HG03025 (cell line): Measurements from ENCODE around the gene GALR3.

Experiments used
- ATAC-seq: cut with Tn5 transposase; IDR thresholded peaks from one replicate; pipeline ENCODE4 v1.9.1; 2021; ENCODE audit warnings: mild to moderate bottlenecking, moderate library complexity; ENCODE audit not compliant: unreplicated experiment, low FRiP score

The GALR3 gene

GRCh38 chr22:37802310-37803194 is 20.6 kb upstream of the GALR3 start:
- ATAC-seq, result no peak

- ATAC-seq, result no peak
Measured at GRCh38 chr22:37803195-37803638, 20.0 kb upstream of the GALR3 start.

DNA sequence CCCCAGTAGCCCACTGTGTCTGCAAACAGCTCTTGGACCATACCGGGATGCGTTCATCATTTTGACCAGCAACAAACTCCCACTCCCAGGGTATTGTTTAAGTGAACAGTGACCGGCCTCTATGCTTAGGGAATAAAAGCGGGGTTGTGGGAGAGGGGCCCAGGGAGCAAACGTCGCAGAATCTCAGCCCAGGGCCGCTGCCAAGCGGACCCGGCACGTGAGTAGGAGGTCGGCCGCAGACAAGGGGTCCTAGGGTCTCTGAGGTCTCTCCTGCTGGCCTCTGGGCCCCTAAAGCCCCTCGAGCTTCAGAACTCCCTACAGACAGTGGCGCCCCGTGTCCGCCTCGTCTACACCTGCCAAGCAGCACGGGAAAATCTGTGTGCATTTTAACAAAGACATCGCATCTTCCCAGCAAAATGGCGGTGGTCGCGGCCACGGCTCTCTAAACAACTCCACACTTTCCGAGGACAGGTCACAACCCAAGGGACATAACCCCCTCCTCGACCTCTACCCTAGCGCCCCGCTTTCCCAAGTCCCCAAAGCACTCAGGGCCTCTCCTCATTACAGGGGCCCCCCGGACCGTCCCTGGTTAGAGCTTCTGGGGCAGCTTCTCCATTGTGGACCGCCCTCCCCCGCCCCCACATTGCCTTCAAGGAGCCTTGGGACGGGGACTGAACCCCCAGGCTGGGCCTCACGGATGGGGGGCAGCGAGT is 19.4 kb upstream of the GALR3 start:
- no peak for ATAC-seq

DNA sequence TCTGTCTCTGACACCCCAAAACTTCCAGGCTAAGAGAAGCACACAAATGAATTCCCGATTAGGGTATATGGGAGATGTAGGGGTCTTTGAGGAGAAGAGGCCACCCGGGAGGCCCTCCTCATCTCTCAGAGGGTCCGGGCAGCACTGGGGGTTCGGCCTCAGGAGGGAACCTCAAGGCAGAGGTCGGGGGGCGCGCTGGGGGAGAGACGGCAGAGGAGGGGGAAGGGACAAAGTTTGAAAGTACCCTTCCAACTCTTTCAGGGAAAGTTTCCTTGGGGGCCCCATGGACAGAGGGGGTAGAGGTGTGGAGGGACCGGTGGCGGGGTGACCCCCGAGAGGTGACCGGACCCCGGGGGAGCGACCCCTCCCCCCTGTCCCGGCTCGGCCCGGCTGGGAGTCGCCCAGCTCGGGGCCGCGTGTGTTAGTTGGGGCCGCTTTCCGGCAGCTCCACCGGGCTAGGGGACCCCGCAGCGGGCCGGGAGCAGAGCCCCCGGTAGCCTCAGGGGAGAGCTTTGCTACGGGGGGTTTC is 18.8 kb upstream of the GALR3 start:
- no peak for ATAC-seq

- ATAC-seq, result no peak
Measured at GRCh38 chr22:37804881-37805809, 18.0 kb upstream of the GALR3 start.

DNA sequence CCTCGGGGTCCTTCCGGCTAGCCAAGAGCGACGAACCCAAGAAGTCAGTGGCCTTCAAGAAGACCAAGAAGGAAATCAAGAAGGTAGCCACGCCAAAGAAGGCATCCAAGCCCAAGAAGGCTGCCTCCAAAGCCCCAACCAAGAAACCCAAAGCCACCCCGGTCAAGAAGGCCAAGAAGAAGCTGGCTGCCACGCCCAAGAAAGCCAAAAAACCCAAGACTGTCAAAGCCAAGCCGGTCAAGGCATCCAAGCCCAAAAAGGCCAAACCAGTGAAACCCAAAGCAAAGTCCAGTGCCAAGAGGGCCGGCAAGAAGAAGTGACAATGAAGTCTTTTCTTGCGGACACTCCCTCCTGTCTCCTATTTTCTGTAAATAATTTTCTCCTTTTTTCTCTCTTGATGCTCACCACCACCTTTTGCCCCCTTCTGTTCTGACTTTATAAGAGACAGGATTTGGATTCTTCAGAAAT is 17.3 kb upstream of the GALR3 start:
- no peak for ATAC-seq

GRCh38 chr22:37806409-37807333 is 16.5 kb upstream of the GALR3 start:
- ATAC-seq, result no peak

DNA sequence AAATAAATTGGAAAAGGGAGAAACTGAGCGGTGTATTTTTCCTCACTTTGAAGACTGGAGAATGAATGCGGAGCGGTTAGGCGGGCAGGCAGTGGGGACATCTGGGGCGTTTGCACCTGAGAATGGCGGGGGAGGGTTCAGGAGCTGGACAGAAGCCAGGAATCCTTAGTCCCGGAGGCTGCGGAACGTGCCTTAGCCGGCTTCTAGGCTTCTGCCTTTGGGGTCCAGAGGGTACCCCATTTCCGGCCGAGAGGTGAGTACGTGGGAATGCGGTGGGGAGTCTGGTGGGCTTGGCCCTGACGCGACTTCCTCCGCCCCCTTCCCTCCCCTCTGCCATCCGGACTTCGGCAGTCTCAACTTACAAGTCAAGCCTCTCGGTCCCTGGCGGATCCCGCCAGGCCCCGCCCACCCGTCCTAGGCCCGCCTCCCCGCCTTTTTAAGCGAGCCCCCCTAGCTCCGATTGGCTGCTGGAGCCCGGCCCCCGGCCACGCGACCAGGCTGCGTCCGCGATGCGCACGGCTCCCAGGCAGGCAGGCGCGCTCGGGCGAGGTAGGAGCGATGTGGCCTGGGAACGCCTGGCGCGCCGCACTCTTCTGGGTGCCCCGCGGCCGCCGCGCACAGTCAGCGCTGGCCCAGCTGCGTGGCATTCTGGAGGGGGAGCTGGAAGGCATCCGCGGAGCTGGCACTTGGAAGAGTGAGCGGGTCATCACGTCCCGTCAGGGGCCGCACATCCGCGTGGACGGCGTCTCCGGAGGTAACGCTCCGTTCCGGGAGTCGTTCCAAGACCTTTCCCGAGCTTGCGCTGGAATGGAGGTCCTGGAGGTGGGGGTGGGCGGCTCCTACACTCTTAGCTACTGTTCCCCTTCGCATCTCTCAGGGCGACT is 15.5 kb upstream of the GALR3 start, which contains the start of gene GCAT:
TSS of gene GCAT (plus strand) at position 525 of the 884 bp plus-strand sequence. CDS start at position 559, 34 bp downstream.
- peak; percentile 51 for ATAC-seq

DNA sequence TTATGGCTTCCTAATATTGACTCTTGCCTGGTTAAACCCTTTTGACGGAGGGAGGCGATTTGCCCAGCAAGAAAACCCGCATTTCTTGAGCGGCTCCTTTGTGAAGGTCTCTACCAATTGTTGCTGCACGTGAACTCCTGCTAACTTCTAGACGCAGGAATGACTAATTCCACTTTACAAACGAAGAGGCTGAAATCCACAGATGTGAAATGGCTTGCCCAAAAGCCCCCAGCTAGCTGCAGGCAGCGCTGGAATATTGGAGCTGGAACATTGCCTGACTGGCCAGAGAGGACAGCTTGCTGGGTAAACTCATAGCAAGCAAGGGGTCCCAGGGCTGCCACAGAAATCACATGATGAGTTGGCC is 14.9 kb upstream of the GALR3 start:
- ATAC-seq, result no peak

GRCh38 chr22:37809672-37810333 is 13.4 kb upstream of the GALR3 start:
- ATAC-seq, result no peak

GRCh38 chr22:37811867-37812266 is 11.3 kb upstream of the GALR3 start:
- ATAC-seq, result no peak

DNA sequence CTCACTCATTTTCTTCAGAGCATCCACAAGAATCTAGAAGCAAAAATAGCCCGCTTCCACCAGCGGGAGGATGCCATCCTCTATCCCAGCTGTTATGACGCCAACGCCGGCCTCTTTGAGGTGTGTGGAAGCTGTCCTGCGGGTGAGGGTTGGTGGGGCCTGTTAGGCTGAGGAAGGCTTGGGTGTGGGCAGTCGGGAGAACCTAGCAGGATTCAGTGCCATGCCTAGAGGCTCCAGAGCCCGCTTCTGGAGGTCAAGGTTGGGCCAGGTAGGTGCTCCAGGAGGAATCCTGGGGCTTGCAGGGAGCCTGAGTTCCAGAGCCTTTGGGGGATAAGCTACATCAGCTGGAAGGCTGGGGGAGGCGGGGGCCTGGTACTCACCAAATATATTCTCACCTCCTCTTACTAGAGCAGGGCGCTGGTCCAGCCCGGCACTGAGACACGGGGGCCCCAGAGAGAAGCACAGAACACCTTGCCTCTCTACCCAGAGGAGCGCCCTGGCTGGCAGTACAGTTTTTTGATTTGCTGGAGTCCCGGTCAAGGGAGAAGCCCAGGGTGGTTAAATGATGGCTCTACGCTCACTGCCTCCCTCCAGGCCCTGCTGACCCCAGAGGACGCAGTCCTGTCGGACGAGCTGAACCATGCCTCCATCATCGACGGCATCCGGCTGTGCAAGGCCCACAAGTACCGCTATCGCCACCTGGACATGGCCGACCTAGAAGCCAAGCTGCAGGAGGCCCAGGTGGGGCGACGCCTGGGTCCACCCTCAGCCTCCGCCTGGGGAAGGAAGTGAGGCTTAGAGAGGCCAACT is 10.1 kb upstream of the GALR3 start:
- ATAC-seq, result no peak

GRCh38 chr22:37815593-37815992 is 7.6 kb upstream of the GALR3 start:
- ATAC-seq, result no peak

DNA sequence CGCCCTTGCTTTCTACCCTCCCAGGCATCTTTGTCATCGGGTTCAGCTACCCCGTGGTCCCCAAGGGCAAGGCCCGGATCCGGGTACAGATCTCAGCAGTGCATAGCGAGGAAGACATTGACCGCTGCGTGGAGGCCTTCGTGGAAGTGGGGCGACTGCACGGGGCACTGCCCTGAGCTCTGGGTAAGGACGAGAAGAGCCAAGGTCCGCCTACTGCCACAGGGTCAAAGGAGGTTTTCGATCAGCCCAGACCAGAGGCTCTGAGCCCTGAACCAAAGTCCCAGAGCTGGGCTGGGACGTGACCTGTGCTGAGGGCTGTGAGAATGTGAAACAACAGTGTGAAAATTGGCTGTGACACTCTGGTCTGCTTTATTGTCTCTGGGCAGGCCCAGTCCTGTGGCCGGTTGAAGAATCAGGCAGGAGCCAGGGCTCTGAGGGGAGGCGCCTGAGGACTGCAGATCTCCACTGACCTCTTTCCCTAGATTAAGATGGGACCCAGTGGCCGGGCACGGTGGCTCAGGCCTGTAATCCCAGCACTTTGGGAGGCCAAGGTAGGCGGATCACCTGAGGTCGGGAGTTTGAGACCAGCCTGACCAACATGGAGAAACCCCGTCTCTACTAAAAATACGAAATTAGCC is 6.5 kb upstream of the GALR3 start:
- no peak for ATAC-seq

DNA sequence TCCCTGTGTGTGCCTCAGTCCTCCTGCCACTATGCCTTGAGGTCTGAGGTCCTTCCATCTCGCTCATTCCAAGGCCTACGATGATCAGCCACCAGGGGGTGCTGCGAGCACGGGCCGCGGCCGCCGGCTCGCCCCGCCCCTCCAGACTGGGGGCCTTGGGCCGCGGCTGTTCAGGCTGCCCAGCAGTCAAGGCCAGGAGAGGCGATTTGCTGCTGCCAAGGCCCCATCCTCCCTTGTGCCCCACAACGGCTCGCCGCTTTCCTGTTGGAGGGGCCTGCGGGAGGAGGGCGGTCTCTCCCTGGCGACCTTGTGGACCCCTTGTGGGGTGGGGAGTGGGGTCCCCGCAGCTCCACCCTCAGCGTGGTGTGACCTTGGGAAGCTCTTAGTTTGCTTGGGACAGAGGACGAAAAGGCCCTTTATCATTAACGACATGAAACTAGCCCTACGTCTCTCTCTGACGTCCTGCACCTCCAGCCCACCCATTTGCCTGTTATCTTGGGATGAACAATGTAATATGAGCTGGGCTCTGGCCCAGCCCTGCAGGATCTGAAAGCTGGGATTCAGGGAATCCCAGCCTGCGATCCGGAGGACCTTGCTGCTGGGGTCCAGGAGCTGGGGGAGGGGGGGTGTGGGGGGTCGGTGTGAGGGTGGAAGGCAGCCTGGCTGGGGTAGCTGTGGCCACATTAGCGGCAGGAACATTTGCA is 5.3 kb upstream of the GALR3 start:
- no peak for ATAC-seq
